GM12878 (cell line): ENCODE results near the gene SLC5A10. TPM values are rescaled to one million over a fixed set of nuclear protein-coding genes. Genes with fewer than 3 reads are reported as not detected.

Experiments used
- BCL11A ChIP-seq: IDR thresholded peaks from 2 replicates; pipeline ENCODE4 v1.6.1; 2011; ENCODE audit warnings: low read depth, low read length
- BCLAF1 ChIP-seq: fragments of 450-650 bp; IDR thresholded peaks from 2 replicates; pipeline ENCODE4 v1.6.1; 2017; ENCODE audit warnings: antibody characterized with exemption, mild to moderate bottlenecking, moderate library complexity
- E2F8 ChIP-seq: fragments of 450-650 bp; IDR thresholded peaks from 2 replicates; pipeline ENCODE4 v1.6.1; 2018; ENCODE audit warnings: mild to moderate bottlenecking, low read depth, moderate library complexity; ENCODE audit not compliant: partially characterized antibody
- JUNB ChIP-seq: IDR thresholded peaks from 2 replicates; pipeline ENCODE4 v1.6.1; 2016; ENCODE audit warnings: antibody characterized with exemption, mild to moderate bottlenecking
- MAX ChIP-seq: IDR thresholded peaks from 2 replicates; pipeline ENCODE4 v1.6.1; 2012; ENCODE audit warnings: low read depth, low read length, improper control_type of control experiment
- NKRF ChIP-seq: fragments of 450-650 bp; conservative IDR thresholded peaks from 2 replicates; pipeline ENCODE4 v1.6.1; 2017; ENCODE audit warnings: mild to moderate bottlenecking, moderate library complexity
- NR2C2 ChIP-seq: IDR thresholded peaks from 2 replicates; pipeline ENCODE4 v1.6.1; 2011; ENCODE audit warnings: borderline replicate concordance, low read depth; ENCODE audit not compliant: control insufficient read depth, insufficient read length
- PBX3 ChIP-seq: IDR thresholded peaks from 2 replicates; pipeline ENCODE4 v1.6.1; 2011; ENCODE audit warnings: mild to moderate bottlenecking, low read depth, low read length, moderate library complexity; ENCODE audit not compliant: insufficient replicate concordance
- RAD21 ChIP-seq: IDR thresholded peaks from 2 replicates; pipeline ENCODE4 v1.6.1; 2011; ENCODE audit warnings: mild to moderate bottlenecking, low read depth, low read length, moderate library complexity; ENCODE audit not compliant: insufficient read depth
- RUNX3 ChIP-seq: IDR thresholded peaks from 2 replicates; pipeline ENCODE4 v1.6.1; 2012; ENCODE audit warnings: low read length, inconsistent platforms
- SMARCA5 ChIP-seq: fragments of 450-650 bp; IDR thresholded peaks from 2 replicates; pipeline ENCODE4 v1.6.1; 2017; ENCODE audit warnings: mild to moderate bottlenecking
- SMC3 ChIP-seq: IDR thresholded peaks from 2 replicates; pipeline ENCODE4 v1.6.1; 2011; ENCODE audit warnings: low read length, improper control_type of control experiment, borderline replicate concordance
- SREBF1 ChIP-seq: IDR thresholded peaks from 2 replicates; pipeline ENCODE4 v1.6.1; 2012; ENCODE audit warnings: mild to moderate bottlenecking, low read length
- SREBF2 ChIP-seq: IDR thresholded peaks from 2 replicates; pipeline ENCODE4 v1.6.1; 2012; ENCODE audit warnings: mild to moderate bottlenecking, low read length
- TBL1XR1 ChIP-seq: IDR thresholded peaks from 2 replicates; pipeline ENCODE4 v1.6.1; 2012; ENCODE audit warnings: low read depth, low read length, improper control_type of control experiment
- YBX1 ChIP-seq: fragments of 450-650 bp; IDR thresholded peaks from 2 replicates; pipeline ENCODE4 v1.6.1; 2016; ENCODE audit warnings: antibody characterized with exemption
- polyA plus RNA-seq, 11 experiments: library from polyadenylated mRNA; depleted of rRNA in 4 of 11; unstranded in 6 of 11; stranded (reverse) in 5 of 11; fragments of >200 nt; fragmentation: Nextera tagmentation in 4 of 11; fragmentation: Illumina TruSeq in 1 of 11; extraction: Ambion mirVana in 4 of 11; extraction: Trizol in 1 of 11; gene quantifications; 1 replicate in 1 of 11; 2 replicates in 10 of 11; pipeline versions ENCODE4 v1.2.1 to v1.2.3, GENCODE V29; 2011 to 2016; ENCODE audit warnings: inconsistent platforms in 2 of 11, missing spikeins in 2 of 11, low read depth in 1 of 11
- total RNA-seq, 4 experiments: library from RNA; depleted of rRNA in 3 of 4; stranded (reverse); fragments of >200 nt in 3 of 4; fragmentation: Illumina TruSeq in 1 of 4; extraction: Trizol in 1 of 4; gene quantifications; 2 replicates each; pipeline versions ENCODE4 v1.2.1 to v1.2.3, GENCODE V29; 2013 to 2021
- TF ChIP-seq, protein P1 (sequence below): fragments of 450-650 bp; formaldehyde crosslinking; IDR thresholded peaks from 2 replicates; pipeline ENCODE4 v1.4.0; 2020; ENCODE audit warnings: mild to moderate bottlenecking, moderate library complexity

Gene SLC5A10
- total and polyA plus RNA-seq, 10 of the 15 experiments (the other 5 are each of a cell fraction or from before 2014, with no cell fraction given): under 0.01 to 0.18 (median 0.07) TPM; not detected in 4

DNA sequence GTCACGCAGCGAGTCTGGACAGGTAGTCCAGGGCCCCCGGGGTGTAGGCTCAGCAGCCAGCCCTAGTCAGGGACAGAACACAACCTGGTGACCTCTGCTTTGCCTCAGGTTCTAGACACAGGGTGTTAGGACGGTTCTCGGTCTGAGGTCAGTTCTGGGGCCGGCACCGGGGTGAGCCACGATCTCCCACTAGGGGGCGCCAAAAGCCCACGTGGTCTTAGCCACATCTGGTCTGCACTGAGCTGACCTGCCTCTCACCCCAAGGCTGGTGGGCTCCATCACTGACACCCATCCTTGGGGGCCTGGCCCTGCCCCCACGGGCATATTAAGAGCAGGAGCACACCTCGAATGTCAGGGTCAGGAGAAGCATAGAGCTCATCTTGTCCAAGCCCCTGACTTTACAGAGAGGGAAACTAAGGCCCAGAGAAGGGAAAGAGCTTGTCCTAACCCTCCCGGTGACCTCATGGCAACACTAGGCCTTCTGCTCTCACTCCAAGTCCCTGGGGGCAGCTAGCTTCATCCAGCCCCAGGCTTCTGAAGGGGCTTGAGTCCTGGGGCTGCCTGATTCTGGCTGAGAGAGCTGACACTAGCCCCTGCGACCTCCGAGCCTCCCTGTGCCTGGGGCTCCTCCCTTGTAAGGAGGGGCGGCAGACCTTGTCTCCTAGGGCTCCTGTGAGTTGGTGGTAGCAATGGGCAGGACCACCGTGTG lies 9.0 kb downstream of the SLC5A10 start (continued):
- TF ChIP-seq E2F8 (no peak), BCL11A (no peak), MAX (peak; percentile 58; the same call in 1 of the 2 replicates), RAD21 (peak; percentile 85), JUNB (no peak), NR2C2 (no peak), SMARCA5 (peak; percentile 74), BCLAF1 (no peak), SMC3 (peak; percentile 90), NKRF (no peak), SREBF1 (no peak), TBL1XR1 (0 out of 2 replicates have a peak, but pooled peaks have one; percentile 60), RUNX3 (peak; percentile 70), YBX1 (no peak), SREBF2 (no peak), PBX3 (no peak)
- TF ChIP-seq, protein P1, sequence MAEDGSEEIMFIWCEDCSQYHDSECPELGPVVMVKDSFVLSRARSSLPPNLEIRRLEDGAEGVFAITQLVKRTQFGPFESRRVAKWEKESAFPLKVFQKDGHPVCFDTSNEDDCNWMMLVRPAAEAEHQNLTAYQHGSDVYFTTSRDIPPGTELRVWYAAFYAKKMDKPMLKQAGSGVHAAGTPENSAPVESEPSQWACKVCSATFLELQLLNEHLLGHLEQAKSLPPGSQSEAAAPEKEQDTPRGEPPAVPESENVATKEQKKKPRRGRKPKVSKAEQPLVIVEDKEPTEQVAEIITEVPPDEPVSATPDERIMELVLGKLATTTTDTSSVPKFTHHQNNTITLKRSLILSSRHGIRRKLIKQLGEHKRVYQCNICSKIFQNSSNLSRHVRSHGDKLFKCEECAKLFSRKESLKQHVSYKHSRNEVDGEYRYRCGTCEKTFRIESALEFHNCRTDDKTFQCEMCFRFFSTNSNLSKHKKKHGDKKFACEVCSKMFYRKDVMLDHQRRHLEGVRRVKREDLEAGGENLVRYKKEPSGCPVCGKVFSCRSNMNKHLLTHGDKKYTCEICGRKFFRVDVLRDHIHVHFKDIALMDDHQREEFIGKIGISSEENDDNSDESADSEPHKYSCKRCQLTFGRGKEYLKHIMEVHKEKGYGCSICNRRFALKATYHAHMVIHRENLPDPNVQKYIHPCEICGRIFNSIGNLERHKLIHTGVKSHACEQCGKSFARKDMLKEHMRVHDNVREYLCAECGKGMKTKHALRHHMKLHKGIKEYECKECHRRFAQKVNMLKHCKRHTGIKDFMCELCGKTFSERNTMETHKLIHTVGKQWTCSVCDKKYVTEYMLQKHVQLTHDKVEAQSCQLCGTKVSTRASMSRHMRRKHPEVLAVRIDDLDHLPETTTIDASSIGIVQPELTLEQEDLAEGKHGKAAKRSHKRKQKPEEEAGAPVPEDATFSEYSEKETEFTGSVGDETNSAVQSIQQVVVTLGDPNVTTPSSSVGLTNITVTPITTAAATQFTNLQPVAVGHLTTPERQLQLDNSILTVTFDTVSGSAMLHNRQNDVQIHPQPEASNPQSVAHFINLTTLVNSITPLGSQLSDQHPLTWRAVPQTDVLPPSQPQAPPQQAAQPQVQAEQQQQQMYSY (CRISPR knock-in tag): no peak
